Daoy (cell line): ENCODE results near the gene CA4. TPM values are rescaled to one million over a fixed set of nuclear protein-coding genes. Genes with fewer than 3 reads are reported as not detected.
"Not testable (repeated sequence)": the region's sequence is repeated elsewhere in the genome, so short reads cannot be mapped to it uniquely, and the experiment has no call there.

Experiments used
- DNase-seq: peaks from one replicate; pipeline ENCODE4 v3.0.0-alpha.2; 2015; ENCODE audit warnings: low read depth
- total RNA-seq: library from RNA; depleted of rRNA; stranded (reverse); fragments of >200 nt; shearing (Covaris generic); gene quantifications from 2 replicates; pipeline ENCODE4 v1.2.3, GENCODE V29; 2014; rRNA removed

The CA4 gene
- total RNA-seq, 1 experiment from 2014 or later = not detected

DNA sequence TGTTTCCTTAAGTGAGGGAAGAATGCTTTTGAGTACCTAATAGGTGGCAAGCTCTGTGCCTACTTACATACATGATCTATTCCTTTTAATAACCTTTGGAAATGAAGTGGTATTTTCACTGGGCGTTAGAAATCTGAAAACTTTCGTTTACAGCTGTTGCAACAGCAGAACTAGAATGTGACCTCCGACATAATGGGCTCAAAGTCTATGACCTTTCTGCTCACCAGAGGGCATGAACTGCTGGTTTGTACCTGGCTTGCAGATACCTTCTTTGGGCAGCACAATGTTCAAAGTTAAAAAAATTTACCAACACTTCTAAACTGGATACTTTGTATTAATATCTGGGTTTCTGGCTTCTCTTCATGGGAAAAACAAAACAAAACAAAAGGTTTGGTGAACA is 24.3 kb downstream of the CA4 start:
- DNase-seq = no peak

- not testable (repeated sequence) for DNase-seq
These were observed 25.0 kb downstream of the CA4 start for GRCh38 chr17:60174767-60175166.

GRCh38 chr17:60176763-60177162 is 27.0 kb downstream of the CA4 start:
- DNase-seq = not testable (repeated sequence)

DNA sequence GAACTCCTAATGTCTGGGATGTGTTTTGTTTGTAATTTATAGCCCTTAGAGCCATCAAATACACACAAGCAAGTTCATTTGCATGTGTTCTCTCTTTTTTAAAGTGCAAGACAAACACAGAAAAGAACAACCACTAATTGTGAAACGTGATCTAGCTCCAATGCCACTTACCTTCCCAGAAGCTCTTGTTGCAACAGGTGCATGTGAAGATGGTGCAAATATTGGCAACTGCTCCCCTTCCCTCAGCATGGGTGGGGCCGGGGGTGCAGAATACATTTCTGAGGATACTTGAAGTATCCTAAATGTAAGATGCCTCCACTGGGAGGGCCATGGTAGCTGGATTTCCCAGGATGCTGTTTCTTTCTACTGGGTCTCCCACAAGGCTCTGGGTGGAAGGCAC is 28.4 kb downstream of the CA4 start:
- not testable (repeated sequence) for DNase-seq

- not testable (repeated sequence) for DNase-seq
These were observed 30.6 kb downstream of the CA4 start for GRCh38 chr17:60180380-60180779.

DNA sequence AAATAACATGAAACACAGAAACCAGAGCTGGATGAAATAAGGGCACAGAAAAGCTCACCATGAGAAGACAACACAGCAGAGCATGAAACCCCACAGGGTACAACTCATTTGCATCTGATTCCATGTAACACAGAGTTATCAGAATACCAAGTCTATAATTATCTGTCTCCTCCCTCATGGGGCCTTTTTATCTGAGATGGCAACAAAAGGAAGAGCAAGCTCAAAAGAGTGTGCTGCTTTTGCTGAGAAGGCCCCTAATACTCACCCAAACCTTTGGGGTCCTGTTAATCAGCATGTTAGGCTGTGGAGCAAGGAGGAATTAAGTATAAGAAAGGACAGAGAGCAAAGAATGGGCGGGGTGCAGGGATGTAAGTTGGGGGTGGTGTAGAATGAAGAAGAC is 36.6 kb downstream of the CA4 start:
- not testable (repeated sequence) for DNase-seq

DNA sequence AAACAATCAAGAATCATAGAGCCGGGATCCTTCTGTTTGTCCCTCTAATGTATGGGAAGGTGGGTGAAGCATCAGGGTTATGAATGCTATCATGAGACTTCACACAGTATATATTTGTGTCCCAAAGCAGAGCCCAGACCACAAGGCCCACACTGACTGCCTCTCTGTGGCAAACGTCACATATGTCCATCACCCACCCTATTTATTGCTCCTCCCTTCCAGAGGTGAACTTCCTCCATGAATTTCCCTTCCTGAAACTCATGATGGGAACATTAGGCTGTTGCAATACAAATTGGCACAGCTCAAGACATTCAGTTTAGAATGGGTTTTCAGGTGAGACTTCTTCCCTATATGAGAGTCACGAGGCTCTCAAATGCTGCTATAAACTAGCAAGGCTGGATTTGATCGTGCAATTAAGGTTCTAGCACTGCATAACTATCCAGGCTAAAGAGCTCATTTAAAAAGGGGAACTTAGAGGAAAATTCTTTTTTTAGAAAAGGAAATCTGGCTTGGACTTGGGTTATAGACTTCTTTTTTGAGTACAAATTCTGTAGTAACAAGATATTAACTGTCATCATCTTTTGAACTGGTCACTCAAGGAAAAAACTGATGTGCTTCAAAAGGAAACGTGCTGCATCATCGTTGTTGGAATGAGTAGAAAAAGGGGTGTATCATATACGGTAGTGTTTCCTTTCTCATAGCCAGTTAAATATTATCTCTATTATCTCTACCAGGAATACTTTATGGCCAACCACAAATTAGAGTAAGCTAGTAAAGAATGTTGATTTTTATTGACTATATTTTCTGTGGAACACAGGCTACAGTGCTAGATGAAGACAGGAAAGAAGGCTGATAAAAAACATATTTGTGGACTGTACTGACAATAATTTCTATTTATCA is 37.3 kb downstream of the CA4 start:
- not testable (repeated sequence) for DNase-seq

DNA sequence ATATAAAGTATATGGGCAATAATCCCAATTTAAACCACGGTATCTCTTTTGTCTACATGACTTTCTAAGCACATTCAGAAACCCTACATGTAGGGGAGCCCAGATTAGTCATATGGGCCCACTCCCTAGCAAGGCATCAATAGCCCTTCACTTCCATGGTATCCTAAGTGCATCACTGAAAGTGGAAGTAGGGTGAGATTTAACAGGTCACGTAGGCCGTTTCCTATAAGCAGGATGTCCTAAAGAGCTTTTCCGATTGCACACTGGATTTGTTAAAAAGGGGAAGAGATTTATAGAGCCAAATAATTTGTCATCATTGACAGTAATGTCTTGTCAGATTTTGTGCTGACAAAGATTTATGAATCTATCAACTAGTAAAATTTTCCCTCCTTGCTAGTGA is 39.0 kb downstream of the CA4 start:
- no peak for DNase-seq

DNA sequence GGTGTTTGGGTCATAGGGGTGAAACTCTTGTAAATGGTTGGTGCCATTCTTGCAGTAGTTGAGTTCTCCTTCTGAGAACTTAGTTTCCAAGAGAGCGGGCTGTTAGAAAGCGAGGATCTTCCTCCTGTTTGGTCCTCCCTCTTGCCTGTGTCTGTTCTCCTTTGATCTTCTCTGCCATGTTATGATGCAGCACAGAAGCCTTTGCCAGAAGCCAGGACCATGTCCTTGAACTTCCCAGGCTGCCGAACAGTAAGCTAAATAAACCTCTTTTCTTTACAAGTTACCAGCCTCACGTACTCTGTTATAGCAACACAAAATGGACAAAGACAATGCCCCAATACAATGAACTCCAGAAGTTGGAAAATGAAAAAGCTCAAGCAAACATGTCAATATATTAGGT is 40.3 kb downstream of the CA4 start:
- DNase-seq = not testable (repeated sequence)

GRCh38 chr17:60193032-60193431 is 43.3 kb downstream of the CA4 start:
- DNase-seq = not testable (repeated sequence)

- DNase-seq = no peak
These were observed 43.7 kb downstream of the CA4 start for GRCh38 chr17:60193482-60193881.

DNA sequence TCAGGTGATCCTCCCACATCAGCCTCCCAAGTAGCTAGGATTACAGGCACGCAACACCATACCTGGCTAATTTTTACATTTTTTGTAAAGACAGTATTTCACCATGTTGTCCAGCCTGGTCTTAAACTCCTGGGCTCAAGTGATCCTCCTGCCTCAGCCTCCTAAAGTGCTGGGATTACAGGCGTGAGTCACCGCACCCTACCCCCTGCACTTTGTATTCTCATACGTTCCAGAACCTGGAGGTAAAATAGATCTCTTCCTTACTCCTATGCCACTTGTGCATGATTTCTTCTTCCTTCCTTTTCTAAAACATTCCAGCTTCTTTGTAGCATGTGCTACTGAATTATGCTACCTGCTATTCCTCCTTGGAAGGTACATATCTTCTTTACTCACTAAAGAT is 44.4 kb downstream of the CA4 start:
- not testable (repeated sequence) for DNase-seq

DNA sequence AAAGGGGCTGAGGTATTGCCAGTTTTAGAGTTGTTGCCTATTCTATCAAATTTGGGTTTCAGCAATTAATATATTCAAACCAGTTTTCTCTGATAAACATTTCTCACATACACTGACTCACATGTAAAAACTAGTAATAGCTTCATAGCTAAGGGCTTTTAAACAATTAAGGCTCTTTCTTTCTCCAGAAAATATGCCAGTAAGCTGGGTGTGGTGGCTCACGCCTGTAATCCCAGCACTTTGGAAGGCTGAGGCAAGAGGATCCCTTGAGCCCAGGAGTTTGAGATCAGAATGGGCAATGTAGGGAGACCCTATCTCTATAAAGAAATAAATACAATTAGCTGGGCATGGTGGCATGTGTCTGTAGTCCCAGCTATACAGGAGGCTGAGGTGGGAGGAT is 48.9 kb downstream of the CA4 start:
- not testable (repeated sequence) for DNase-seq

GRCh38 chr17:60205782-60206181 is 56.0 kb downstream of the CA4 start:
- not testable (repeated sequence) for DNase-seq

DNA sequence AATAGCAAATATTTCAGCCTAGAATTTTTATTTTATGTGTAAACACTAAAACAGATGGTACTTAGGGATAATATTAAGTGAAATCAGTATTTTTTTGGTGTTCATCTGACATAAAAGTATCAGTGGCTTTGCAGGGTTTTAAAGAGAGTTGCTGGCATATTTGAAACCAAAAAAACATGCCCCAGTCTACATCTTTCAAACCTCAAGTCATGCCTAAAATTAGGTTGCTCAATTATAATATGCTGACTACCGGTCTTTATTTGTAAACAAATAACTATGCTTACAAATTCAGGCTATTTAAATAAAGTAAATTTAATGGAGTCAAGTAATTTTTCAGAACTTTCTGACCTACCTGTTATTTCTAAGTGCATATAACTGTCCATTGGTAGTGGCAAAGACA is 58.5 kb downstream of the CA4 start:
- DNase-seq = not testable (repeated sequence)

Other genes with a start within 250 kb of the CA4 start
- gene RNFT1, start 185.2 kb upstream of the CA4 start, total RNA-seq = 11.8 and 15.5 TPM in 2 replicates
- gene HEATR6, start 71.1 kb upstream of the CA4 start, total RNA-seq = 7.9 and 8.2 TPM in 2 replicates
- 11.2 and 18.4 TPM in 2 replicates for gene USP32, start 242.2 kb downstream of the CA4 start, total RNA-seq